Calu3 (cell line): ENCODE measurements around the gene CBR1. TPM values are rescaled to one million over a fixed set of nuclear protein-coding genes. Genes with fewer than 3 reads are reported as not detected.
"Not testable (repeated sequence)": the region's sequence is repeated elsewhere in the genome, so short reads cannot be mapped to it uniquely, and the experiment has no call there.

ENCODE experiments used
- BruUV-seq: library from RNA; stranded (reverse); fragments of 400-500 nt; replicated peaks from 2 replicates; lab custom pipeline; 2021; lab: Mats Ljungman, UMichigan
- CTCF ChIA-PET: fragments of 300-600 bp; sonication (Branson Sonifier 250); formaldehyde crosslinking; loops from one replicate; lab custom pipeline; 2022; ENCODE audit warnings: antibody characterized with exemption; lab: Charles Lee
- DNase-seq: peaks from one replicate; pipeline ENCODE4 v3.0.0; 2022
- H3K27ac Mint-ChIP-seq: one replicate; pipeline ENCODE4 v1.8.0; 2022; ENCODE audit warnings: mixed read lengths; ENCODE audit not compliant: unreplicated experiment
- H3K27me3 Mint-ChIP-seq: one replicate; pipeline ENCODE4 v1.8.0; 2022; ENCODE audit warnings: mixed read lengths; ENCODE audit not compliant: unreplicated experiment
- H3K36me3 Mint-ChIP-seq: one replicate; pipeline ENCODE4 v1.8.0; 2022; ENCODE audit warnings: mild to moderate bottlenecking, moderate library complexity, mixed read lengths; ENCODE audit not compliant: insufficient read depth, unreplicated experiment
- H3K4me1 Mint-ChIP-seq: one replicate; pipeline ENCODE4 v1.8.0; 2022; ENCODE audit warnings: mild to moderate bottlenecking, low read depth, mixed read lengths; ENCODE audit not compliant: unreplicated experiment
- H3K4me3 Mint-ChIP-seq: one replicate; pipeline ENCODE4 v1.8.0; 2022; ENCODE audit warnings: mild to moderate bottlenecking, low read depth, moderate library complexity, mixed read lengths; ENCODE audit not compliant: unreplicated experiment
- H3K9me3 Mint-ChIP-seq: one replicate; pipeline ENCODE4 v1.8.0; 2022; ENCODE audit warnings: low read depth, mixed read lengths; ENCODE audit not compliant: unreplicated experiment
- CTCF ChIP-seq: fragments of 200-600 bp; IDR thresholded peaks from one replicate; pipeline ENCODE4 v1.8.0; 2022; ENCODE audit warnings: antibody characterized with exemption; ENCODE audit not compliant: unreplicated experiment
- intact Hi-C: fragments of 100-400 bp; cut with micrococcal nuclease; formaldehyde crosslinking; loops from one replicate; pipeline ENCODE4 v1.10.0; 2022; ENCODE audit not compliant: unreplicated experiment
- total RNA-seq: library from RNA; stranded (reverse); gene quantifications from 2 replicates; pipeline ENCODE4 v1.2.3, GENCODE V29; 2022

CBR1 gene
- total RNA-seq, 1 experiment from 2014 or later = 57.8 TPM

DNA sequence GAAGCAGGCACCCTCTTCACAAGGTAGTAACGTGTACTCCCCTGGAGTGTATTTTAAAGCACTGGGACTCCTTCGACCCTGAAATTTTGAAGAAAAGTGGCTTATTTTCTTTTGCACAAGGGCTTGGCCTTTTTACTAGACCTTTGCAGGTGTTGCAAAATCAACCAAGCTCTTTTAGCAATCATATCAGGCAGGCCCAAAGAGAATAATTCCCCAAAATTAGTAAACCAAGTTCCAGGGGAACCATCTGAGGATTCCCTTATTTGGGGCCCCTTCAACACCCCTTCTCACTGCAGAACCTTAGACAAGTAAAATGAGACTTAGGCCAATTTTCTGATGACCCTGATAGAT is 28.3 kb downstream of the CBR1 start:
- Mint-ChIP-seq H3K4me1 (no peaks in the 10 kb centered on the region), H3K27ac (no peak overlapping the region), H3K4me3 (no peak overlapping the region), H3K9me3 (peaks cover 3% of the 10 kb centered on the region), H3K36me3 (no peaks in the 10 kb centered on the region), H3K27me3 (no peaks in the 10 kb centered on the region)
- CTCF ChIA-PET = no interaction called here
- DNase-seq = no peak
- no peak for TF ChIP-seq CTCF
- BruUV-seq = no TSS peak
- intact Hi-C loops = no loop called here

GRCh38 chr21:36099000-36099399 is 29.2 kb downstream of the CBR1 start:
- no peak for TF ChIP-seq CTCF
- CTCF ChIA-PET = no interaction called here
- DNase-seq = no peak
- H3K4me1 Mint-ChIP-seq = peaks cover 2% of the 10 kb centered on the region
- H3K9me3 Mint-ChIP-seq = no peaks in the 10 kb centered on the region
- H3K36me3 Mint-ChIP-seq = peaks cover under 1% of the 10 kb centered on the region
- no peak overlapping the region for H3K27ac Mint-ChIP-seq
- no peaks in the 10 kb centered on the region for H3K27me3 Mint-ChIP-seq
- intact Hi-C loops = no loop called here
- BruUV-seq = no TSS peak
- no peak overlapping the region for H3K4me3 Mint-ChIP-seq

DNA sequence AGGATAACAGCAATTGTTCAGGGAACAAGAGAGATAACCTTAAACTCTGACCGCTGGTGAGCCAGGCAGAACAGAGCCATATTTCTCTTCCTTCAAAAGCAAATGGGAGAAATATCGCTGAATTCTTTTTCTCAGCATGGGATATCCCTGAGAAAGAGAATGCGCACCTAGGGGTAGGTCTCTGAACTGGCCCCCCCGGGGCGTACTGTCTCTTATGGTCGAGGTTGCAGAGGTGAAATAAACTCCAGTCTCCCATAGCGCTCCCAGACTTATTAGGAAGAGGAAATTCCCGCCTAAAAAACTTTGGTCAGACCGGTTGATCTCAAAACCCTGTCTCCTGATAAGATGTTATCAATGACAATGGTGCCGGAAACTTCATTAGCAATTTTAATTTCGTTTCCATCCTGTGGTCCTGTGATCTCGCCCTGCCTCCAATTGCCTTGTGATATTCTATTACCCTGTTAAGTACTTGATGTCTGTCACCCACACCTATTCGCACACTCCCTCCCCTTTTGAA is 29.9 kb downstream of the CBR1 start:
- CTCF ChIA-PET, H3K36me3 Mint-ChIP-seq, intact Hi-C loops, DNase-seq, H3K27ac Mint-ChIP-seq, H3K4me3 Mint-ChIP-seq, BruUV-seq, H3K27me3 Mint-ChIP-seq, H3K9me3 Mint-ChIP-seq, H3K4me1 Mint-ChIP-seq: not testable (repeated sequence)

GRCh38 chr21:36100971-36101641 is 31.3 kb downstream of the CBR1 start:
- DNase-seq = no peak
- Mint-ChIP-seq H3K27ac (no peak overlapping the region), H3K36me3 (peaks cover 18% of the 10 kb centered on the region), H3K27me3 (no peaks in the 10 kb centered on the region), H3K4me1 (peaks cover 9% of the 10 kb centered on the region), H3K4me3 (no peak overlapping the region), H3K9me3 (no peaks in the 10 kb centered on the region)
- intact Hi-C loops = no loop called here
- no TSS peak for BruUV-seq
- CTCF ChIA-PET = no interaction called here
- no peak for TF ChIP-seq CTCF

- no peak for DNase-seq
- H3K36me3 Mint-ChIP-seq = peaks cover 18% of the 10 kb centered on the region
- H3K4me3 Mint-ChIP-seq = no peak overlapping the region
- H3K9me3 Mint-ChIP-seq = no peaks in the 10 kb centered on the region
- no peak for TF ChIP-seq CTCF
- H3K27ac Mint-ChIP-seq = no peak overlapping the region
- CTCF ChIA-PET = no interaction called here
- no TSS peak for BruUV-seq
- intact Hi-C loops = no loop called here
- peaks cover 9% of the 10 kb centered on the region for H3K4me1 Mint-ChIP-seq
- H3K27me3 Mint-ChIP-seq = no peaks in the 10 kb centered on the region
Measured at GRCh38 chr21:36103434-36103833, 33.6 kb downstream of the CBR1 start.
